ENCODE measurements around the gene ZCCHC13.

GRCh38 chrX:74277320-74277719 is 26.7 kb upstream of the ZCCHC13 start:
- TF ChIP-seq POLR2A (IDR thresholded peaks at IDR 0.05) = no peak
- TF ChIP-seq EP300 (IDR thresholded peaks at IDR 0.05) = no peak
- TF ChIP-seq, protein P1, sequence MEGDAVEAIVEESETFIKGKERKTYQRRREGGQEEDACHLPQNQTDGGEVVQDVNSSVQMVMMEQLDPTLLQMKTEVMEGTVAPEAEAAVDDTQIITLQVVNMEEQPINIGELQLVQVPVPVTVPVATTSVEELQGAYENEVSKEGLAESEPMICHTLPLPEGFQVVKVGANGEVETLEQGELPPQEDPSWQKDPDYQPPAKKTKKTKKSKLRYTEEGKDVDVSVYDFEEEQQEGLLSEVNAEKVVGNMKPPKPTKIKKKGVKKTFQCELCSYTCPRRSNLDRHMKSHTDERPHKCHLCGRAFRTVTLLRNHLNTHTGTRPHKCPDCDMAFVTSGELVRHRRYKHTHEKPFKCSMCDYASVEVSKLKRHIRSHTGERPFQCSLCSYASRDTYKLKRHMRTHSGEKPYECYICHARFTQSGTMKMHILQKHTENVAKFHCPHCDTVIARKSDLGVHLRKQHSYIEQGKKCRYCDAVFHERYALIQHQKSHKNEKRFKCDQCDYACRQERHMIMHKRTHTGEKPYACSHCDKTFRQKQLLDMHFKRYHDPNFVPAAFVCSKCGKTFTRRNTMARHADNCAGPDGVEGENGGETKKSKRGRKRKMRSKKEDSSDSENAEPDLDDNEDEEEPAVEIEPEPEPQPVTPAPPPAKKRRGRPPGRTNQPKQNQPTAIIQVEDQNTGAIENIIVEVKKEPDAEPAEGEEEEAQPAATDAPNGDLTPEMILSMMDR (IDR thresholded peaks at IDR 0.05) = no peak
